Measurements from ENCODE around the gene TNFAIP2. TPM values are rescaled to one million over a fixed set of nuclear protein-coding genes. Genes with fewer than 3 reads are reported as not detected.

TNFAIP2 gene
- total RNA-seq, 1 experiment from 2014 or later: 366 TPM

- Histone ChIP-seq H3K9me2 (ENCODE audit: insufficient read depth) (no peaks in the 10 kb centered on the region), H3F3A (ENCODE audit: insufficient read depth, low read depth) (peaks cover 41% of the 10 kb centered on the region), H3K4me3 (no peak overlapping the region), H3K79me2 (ENCODE audit: low read depth) (no peaks in the 10 kb centered on the region), H4K20me1 (ENCODE audit: insufficient read depth) (no peaks in the 10 kb centered on the region), H3K36me3 (ENCODE audit: low read depth) (no peaks in the 10 kb centered on the region), H3K4me2 (no peak overlapping the region), H3K27me3 (ENCODE audit: insufficient read depth, low read depth) (no peaks in the 10 kb centered on the region), H3K9me3 (ENCODE audit: insufficient read depth, low read depth) (no peaks in the 10 kb centered on the region), H3K27ac (no peak overlapping the region), H2AFZ (no peak overlapping the region), H3K4me1 (replicated peaks; ENCODE audit: insufficient read depth) (peaks cover 43% of the 10 kb centered on the region)
- CTCF ChIA-PET: no interaction called here
- TF ChIP-seq, protein P1, sequence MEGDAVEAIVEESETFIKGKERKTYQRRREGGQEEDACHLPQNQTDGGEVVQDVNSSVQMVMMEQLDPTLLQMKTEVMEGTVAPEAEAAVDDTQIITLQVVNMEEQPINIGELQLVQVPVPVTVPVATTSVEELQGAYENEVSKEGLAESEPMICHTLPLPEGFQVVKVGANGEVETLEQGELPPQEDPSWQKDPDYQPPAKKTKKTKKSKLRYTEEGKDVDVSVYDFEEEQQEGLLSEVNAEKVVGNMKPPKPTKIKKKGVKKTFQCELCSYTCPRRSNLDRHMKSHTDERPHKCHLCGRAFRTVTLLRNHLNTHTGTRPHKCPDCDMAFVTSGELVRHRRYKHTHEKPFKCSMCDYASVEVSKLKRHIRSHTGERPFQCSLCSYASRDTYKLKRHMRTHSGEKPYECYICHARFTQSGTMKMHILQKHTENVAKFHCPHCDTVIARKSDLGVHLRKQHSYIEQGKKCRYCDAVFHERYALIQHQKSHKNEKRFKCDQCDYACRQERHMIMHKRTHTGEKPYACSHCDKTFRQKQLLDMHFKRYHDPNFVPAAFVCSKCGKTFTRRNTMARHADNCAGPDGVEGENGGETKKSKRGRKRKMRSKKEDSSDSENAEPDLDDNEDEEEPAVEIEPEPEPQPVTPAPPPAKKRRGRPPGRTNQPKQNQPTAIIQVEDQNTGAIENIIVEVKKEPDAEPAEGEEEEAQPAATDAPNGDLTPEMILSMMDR (conservative IDR thresholded peaks at IDR 0.05): no peak
- TF ChIP-seq EZH2 (IDR thresholded peaks at IDR 0.05; ENCODE audit: low read depth): no peak
- POLR2A ChIA-PET (ENCODE audit: unreplicated experiment): interaction anchor here (0.7 kb wide), 1 partner anchor 161 kb away, joined by 10 read pairs; no protein-coding TSS in a partner anchor
- intact Hi-C loops (cut with micrococcal nuclease; ENCODE audit: unreplicated experiment): no loop called here
- DNase-seq: peak in 1 of 2 experiments; percentile 29
- BruUV-seq (replicated peaks): no TSS peak
Observed at GRCh38 chr14:103146141-103146709, 23.0 kb downstream of the TNFAIP2 start.

DNA sequence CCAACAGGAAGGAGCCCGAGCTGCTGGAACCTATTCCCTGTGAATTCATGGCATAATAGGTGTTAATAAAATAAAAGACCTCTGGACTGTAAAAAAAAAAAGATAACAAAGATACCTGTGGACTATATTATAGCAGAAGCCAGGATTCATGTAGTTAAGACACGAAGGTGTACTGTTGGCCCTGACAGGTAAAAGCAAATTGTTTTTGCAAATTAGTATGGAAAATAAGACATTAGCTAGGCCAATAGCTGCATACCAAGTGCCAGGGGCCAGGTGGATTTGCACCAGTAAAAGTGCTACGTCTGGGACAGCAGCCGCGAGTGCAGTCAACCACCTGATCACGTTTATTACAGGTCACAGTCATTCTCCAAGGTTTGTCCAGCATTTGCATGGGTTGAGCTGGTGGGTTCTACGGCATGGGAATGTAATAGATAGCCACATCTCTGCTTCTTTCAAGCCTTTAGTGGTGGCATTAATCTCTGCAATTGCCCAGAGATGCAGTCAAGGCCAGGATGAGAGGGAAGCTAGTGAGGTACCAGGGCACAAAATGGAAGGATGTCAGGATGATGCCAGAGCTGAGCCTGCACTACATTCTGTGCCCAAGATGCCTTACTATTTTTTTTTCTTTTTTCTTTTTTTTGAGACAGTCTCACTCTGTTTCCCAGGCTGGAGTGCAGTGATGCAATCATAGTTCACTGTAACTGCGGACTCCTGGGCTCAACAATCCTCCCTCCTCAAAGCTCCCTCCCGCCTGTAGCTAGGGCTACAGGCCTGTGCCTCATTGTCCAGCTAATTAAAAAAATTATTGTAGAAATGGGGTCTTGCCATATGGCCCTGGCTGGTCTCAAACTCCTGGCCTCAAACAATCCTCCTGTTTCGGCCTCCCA is 26.3 kb downstream of the TNFAIP2 start:
- no peaks in the 10 kb centered on the region for H3K9me3 ChIP-seq (ENCODE audit: insufficient read depth, low read depth)
- intact Hi-C loops (cut with micrococcal nuclease; ENCODE audit: unreplicated experiment): no loop called here
- no peaks in the 10 kb centered on the region for H3K9me2 ChIP-seq (ENCODE audit: insufficient read depth)
- no peak overlapping the region for H3K4me3 ChIP-seq
- BruUV-seq (replicated peaks): no TSS peak
- no peak overlapping the region for H3K27ac ChIP-seq
- no peak for TF ChIP-seq EZH2 (IDR thresholded peaks at IDR 0.05; ENCODE audit: low read depth)
- TF ChIP-seq, protein P1 (conservative IDR thresholded peaks at IDR 0.05): no peak
- no peak for DNase-seq
- H3K36me3 ChIP-seq (ENCODE audit: low read depth): no peaks in the 10 kb centered on the region
- CTCF ChIA-PET: no interaction called here
- no peak overlapping the region for H3K4me2 ChIP-seq
- H3K79me2 ChIP-seq (ENCODE audit: low read depth): no peaks in the 10 kb centered on the region
- POLR2A ChIA-PET (ENCODE audit: unreplicated experiment): no interaction called here
- no peaks in the 10 kb centered on the region for H4K20me1 ChIP-seq (ENCODE audit: insufficient read depth)
- peaks cover 30% of the 10 kb centered on the region for H3K4me1 ChIP-seq (replicated peaks; ENCODE audit: insufficient read depth)
- H3F3A ChIP-seq (ENCODE audit: insufficient read depth, low read depth): peaks cover 13% of the 10 kb centered on the region
- no peaks in the 10 kb centered on the region for H3K27me3 ChIP-seq (ENCODE audit: insufficient read depth, low read depth)
- no peak overlapping the region for H2AFZ ChIP-seq

DNA sequence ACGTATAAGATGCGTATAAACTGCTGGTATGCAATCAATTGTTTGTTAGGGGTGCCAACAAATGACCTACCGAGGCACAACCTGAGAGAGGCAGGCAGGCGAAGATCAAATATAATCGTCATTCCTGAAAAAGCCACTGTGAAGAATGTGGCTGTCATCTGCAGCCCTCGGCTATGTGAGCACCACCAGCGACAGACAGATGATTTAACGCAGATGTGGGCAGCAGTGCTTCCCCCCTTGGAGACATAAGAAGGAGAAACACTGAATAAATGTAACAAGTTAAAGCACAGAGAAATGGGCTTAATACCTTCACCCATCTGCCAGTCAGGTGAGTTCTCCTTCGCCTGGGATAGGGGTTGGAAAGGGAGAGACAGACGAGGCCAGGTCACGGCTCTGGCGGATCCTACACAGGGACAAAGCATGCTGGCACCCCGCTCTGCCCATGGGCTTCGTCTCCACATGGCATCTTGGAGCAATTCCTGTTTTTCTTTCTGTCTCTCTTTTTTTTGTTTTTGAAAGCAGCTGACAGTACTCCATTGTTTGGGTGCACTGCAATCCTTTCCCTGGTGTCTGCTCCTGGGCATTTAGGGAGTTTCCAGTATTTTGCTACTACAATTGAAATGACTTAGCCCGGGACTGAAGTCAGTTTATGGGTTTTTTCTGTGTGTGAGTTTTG is 28.1 kb downstream of the TNFAIP2 start:
- Histone ChIP-seq H3K27me3 (ENCODE audit: insufficient read depth, low read depth) (no peaks in the 10 kb centered on the region), H4K20me1 (ENCODE audit: insufficient read depth) (no peaks in the 10 kb centered on the region), H3K36me3 (ENCODE audit: low read depth) (no peaks in the 10 kb centered on the region), H2AFZ (no peak overlapping the region), H3K4me3 (no peak overlapping the region), H3K4me2 (no peak overlapping the region), H3K27ac (no peak overlapping the region), H3K79me2 (ENCODE audit: low read depth) (no peaks in the 10 kb centered on the region), H3F3A (ENCODE audit: insufficient read depth, low read depth) (peaks cover 8% of the 10 kb centered on the region), H3K9me3 (ENCODE audit: insufficient read depth, low read depth) (no peaks in the 10 kb centered on the region), H3K4me1 (replicated peaks; ENCODE audit: insufficient read depth) (peaks cover 47% of the 10 kb centered on the region), H3K9me2 (ENCODE audit: insufficient read depth) (no peaks in the 10 kb centered on the region)
- POLR2A ChIA-PET (ENCODE audit: unreplicated experiment): no interaction called here
- DNase-seq: no peak
- TF ChIP-seq EZH2 (IDR thresholded peaks at IDR 0.05; ENCODE audit: low read depth): no peak
- TF ChIP-seq, protein P1 (conservative IDR thresholded peaks at IDR 0.05): no peak
- CTCF ChIA-PET: interaction anchor here (0.7 kb wide), 1 partner anchor 35 kb away, joined by 3 read pairs; no protein-coding TSS in a partner anchor
- BruUV-seq (replicated peaks): no TSS peak
- intact Hi-C loops (cut with micrococcal nuclease; ENCODE audit: unreplicated experiment): no loop called here

All from PC-9 (cell line).